WTC11 (cell line): ENCODE results near the gene CLDND2.

Experiments
- CREB1 ChIP-seq: sonication (generic); formaldehyde crosslinking; IDR thresholded peaks from 2 replicates; pipeline ENCODE4 v1.8.0; 2023; ENCODE audit warnings: mild to moderate bottlenecking, missing genetic modification reagents
- IRF2 ChIP-seq: sonication (generic); formaldehyde crosslinking; IDR thresholded peaks from 2 replicates; pipeline ENCODE4 v1.8.0; 2022; ENCODE audit warnings: low read depth, missing genetic modification reagents, borderline replicate concordance
- NFE2L1 ChIP-seq: sonication (generic); formaldehyde crosslinking; IDR thresholded peaks from 2 replicates; pipeline ENCODE4 v1.8.1; 2023; ENCODE audit warnings: missing genetic modification reagents
- SP1 ChIP-seq: sonication (generic); formaldehyde crosslinking; conservative IDR thresholded peaks from 2 replicates; pipeline ENCODE4 v1.8.1; 2022; ENCODE audit warnings: missing genetic modification reagents
- TCF7 ChIP-seq: sonication (generic); formaldehyde crosslinking; IDR thresholded peaks from 2 replicates; pipeline ENCODE4 v1.8.0; 2022; ENCODE audit warnings: mild to moderate bottlenecking, low read depth, missing genetic modification reagents, moderate library complexity
- ZNF416 ChIP-seq: fragments of 250-450 bp; sonication (Bioruptor Pico); IDR thresholded peaks from 2 replicates; pipeline ENCODE4 v1.9.0; 2021; ENCODE audit warnings: mild to moderate bottlenecking, inconsistent platforms
- TF ChIP-seq, protein P1 (sequence below): fragments of 200-600 bp; IDR thresholded peaks from 2 replicates; pipeline ENCODE4 v1.8.0; 2022; ENCODE audit warnings: antibody characterized with exemption
- TF ChIP-seq, protein P2 (sequence below): sonication (generic); formaldehyde crosslinking; IDR thresholded peaks from 2 replicates; pipeline ENCODE4 v1.8.0; 2022; ENCODE audit warnings: mild to moderate bottlenecking, missing genetic modification reagents
- TF ChIP-seq, protein P3 (sequence below): sonication (generic); formaldehyde crosslinking; IDR thresholded peaks from 2 replicates; pipeline ENCODE4 v1.8.1; 2023; ENCODE audit warnings: mild to moderate bottlenecking, missing genetic modification reagents, moderate library complexity
- TF ChIP-seq, protein P4 (sequence below): sonication (generic); formaldehyde crosslinking; conservative IDR thresholded peaks from 2 replicates; pipeline ENCODE4 v1.8.1; 2022; ENCODE audit warnings: mild to moderate bottlenecking, missing genetic modification reagents
- TF ChIP-seq, protein P5 (sequence below): fragments of 250-450 bp; sonication (Bioruptor Pico); IDR thresholded peaks from 2 replicates; pipeline ENCODE4 v1.9.0; 2021; ENCODE audit warnings: mild to moderate bottlenecking

DNA sequence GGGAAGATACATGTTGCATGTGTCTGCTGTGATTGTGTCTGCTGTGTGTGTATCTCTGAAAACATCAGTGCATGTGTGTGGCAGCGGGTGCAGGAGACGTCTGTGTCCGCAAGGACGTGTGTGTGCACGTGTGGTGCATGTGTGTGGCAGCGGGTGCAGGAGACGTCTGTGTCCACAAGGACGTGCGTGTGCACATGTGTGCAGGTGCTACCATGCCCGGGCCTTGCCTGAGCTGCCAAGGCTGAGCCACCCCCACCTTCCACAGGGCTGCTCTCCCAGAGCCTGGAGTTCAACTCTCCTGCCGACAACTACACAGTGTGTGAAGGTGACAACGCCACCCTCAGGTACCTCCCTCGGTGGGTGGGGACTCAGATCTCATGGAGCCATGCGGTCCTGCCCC is 47.0 kb downstream of the CLDND2 start:
- TF ChIP-seq, protein P1, sequence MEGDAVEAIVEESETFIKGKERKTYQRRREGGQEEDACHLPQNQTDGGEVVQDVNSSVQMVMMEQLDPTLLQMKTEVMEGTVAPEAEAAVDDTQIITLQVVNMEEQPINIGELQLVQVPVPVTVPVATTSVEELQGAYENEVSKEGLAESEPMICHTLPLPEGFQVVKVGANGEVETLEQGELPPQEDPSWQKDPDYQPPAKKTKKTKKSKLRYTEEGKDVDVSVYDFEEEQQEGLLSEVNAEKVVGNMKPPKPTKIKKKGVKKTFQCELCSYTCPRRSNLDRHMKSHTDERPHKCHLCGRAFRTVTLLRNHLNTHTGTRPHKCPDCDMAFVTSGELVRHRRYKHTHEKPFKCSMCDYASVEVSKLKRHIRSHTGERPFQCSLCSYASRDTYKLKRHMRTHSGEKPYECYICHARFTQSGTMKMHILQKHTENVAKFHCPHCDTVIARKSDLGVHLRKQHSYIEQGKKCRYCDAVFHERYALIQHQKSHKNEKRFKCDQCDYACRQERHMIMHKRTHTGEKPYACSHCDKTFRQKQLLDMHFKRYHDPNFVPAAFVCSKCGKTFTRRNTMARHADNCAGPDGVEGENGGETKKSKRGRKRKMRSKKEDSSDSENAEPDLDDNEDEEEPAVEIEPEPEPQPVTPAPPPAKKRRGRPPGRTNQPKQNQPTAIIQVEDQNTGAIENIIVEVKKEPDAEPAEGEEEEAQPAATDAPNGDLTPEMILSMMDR: no peak
- TF ChIP-seq, protein P2, sequence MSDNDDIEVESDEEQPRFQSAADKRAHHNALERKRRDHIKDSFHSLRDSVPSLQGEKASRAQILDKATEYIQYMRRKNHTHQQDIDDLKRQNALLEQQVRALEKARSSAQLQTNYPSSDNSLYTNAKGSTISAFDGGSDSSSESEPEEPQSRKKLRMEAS (CRISPR knock-in tag): no peak
- no peak for TF ChIP-seq NFE2L1
- TF ChIP-seq, protein P3, sequence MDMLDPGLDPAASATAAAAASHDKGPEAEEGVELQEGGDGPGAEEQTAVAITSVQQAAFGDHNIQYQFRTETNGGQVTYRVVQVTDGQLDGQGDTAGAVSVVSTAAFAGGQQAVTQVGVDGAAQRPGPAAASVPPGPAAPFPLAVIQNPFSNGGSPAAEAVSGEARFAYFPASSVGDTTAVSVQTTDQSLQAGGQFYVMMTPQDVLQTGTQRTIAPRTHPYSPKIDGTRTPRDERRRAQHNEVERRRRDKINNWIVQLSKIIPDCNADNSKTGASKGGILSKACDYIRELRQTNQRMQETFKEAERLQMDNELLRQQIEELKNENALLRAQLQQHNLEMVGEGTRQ (CRISPR knock-in tag): no peak
- TF ChIP-seq, protein P4, sequence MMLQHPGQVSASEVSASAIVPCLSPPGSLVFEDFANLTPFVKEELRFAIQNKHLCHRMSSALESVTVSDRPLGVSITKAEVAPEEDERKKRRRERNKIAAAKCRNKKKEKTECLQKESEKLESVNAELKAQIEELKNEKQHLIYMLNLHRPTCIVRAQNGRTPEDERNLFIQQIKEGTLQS: no peak
- no peak for TF ChIP-seq IRF2 (CRISPR knock-in tag)
- no peak for TF ChIP-seq TCF7
- TF ChIP-seq SP1 (CRISPR knock-in tag): no peak
- TF ChIP-seq CREB1 (CRISPR knock-in tag): no peak
- TF ChIP-seq, protein P5, sequence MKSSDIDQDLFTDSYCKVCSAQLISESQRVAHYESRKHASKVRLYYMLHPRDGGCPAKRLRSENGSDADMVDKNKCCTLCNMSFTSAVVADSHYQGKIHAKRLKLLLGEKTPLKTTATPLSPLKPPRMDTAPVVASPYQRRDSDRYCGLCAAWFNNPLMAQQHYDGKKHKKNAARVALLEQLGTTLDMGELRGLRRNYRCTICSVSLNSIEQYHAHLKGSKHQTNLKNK (CRISPR knock-in tag): no peak
- TF ChIP-seq ZNF416 (CRISPR knock-in tag): no peak
